ENCODE results near the gene PINK1. TPM values are rescaled to one million over a fixed set of nuclear protein-coding genes. Genes with fewer than 3 reads are reported as not detected.

PINK1 gene
- polyA plus RNA-seq, 1 donor (not counting 4 experiments of a cell fraction or from before 2014, with no cell fraction given) = 44.6 TPM

DNA sequence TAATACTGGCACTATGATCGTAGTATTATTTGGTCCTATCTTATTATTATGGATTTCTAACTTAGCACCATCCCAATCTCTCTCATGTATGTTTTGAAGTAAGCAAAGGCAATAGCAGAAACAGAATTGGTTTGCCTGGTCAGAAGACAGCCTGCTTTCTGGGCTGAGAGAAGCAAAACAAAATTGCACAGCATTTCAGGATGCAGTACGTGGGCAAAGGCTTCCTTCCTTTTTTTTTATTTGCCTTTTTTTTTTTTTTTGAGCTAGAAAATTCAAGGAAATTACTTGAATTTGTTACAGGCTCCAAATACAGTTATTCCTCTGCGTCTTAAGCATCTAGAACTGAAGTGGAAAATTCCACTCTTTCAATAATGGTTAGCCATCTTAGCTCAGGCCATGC is 35.6 kb upstream of the PINK1 start:
- H3K4me1 ChIP-seq (ENCODE audit: control insufficient read depth, extremely low read depth, insufficient read depth, low read length) = peaks cover 12% of the 10 kb centered on the region
- H3K79me2 ChIP-seq (ENCODE audit: control insufficient read depth, insufficient read depth, low read length) = peaks cover 8% of the 10 kb centered on the region
- H3K9me1 ChIP-seq (ENCODE audit: control insufficient read depth, extremely low read depth, insufficient read depth, low read length) = peaks cover 4% of the 10 kb centered on the region
- FAIRE-seq (no peak), DNase-seq (ENCODE audit: low read depth, low spot score) (no peak)
- no peak overlapping the region for H3K4me2 ChIP-seq (ENCODE audit: control insufficient read depth, extremely low read depth, insufficient read depth, low read depth, low read length)
- H3K27ac ChIP-seq (ENCODE audit: control insufficient read depth, insufficient read depth, low read length) = no peak overlapping the region
- dilution Hi-C loops (cut with MboI; ENCODE audit: extremely low pct_ligation_motif_present, low sequenced_read_pairs) = no loop called here
- no peak overlapping the region for H3K9ac ChIP-seq (ENCODE audit: control insufficient read depth, extremely low read depth, insufficient read depth, low read length)
- no peaks in the 10 kb centered on the region for H4K20me1 ChIP-seq (ENCODE audit: control insufficient read depth, extremely low read depth, insufficient read depth, low read length)
- H3K9me3 ChIP-seq (ENCODE audit: control insufficient read depth, low read depth, low read length) = no peaks in the 10 kb centered on the region
- no peaks in the 10 kb centered on the region for H3K27me3 ChIP-seq (ENCODE audit: control insufficient read depth, extremely low read depth, insufficient read depth, low read length)
- TF ChIP-seq EZH2 (IDR thresholded peaks at IDR 0.05; ENCODE audit: low read length) = no peak
- TF ChIP-seq, protein P1, sequence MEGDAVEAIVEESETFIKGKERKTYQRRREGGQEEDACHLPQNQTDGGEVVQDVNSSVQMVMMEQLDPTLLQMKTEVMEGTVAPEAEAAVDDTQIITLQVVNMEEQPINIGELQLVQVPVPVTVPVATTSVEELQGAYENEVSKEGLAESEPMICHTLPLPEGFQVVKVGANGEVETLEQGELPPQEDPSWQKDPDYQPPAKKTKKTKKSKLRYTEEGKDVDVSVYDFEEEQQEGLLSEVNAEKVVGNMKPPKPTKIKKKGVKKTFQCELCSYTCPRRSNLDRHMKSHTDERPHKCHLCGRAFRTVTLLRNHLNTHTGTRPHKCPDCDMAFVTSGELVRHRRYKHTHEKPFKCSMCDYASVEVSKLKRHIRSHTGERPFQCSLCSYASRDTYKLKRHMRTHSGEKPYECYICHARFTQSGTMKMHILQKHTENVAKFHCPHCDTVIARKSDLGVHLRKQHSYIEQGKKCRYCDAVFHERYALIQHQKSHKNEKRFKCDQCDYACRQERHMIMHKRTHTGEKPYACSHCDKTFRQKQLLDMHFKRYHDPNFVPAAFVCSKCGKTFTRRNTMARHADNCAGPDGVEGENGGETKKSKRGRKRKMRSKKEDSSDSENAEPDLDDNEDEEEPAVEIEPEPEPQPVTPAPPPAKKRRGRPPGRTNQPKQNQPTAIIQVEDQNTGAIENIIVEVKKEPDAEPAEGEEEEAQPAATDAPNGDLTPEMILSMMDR (optimal IDR thresholded peaks at IDR 0.05 in 1 of 3, IDR thresholded peaks at IDR 0.05 in 1 of 3, conservative IDR thresholded peaks at IDR 0.05 in 1 of 3; ENCODE audit: extremely low read depth in 1 of 3, insufficient read depth in 2 of 3, low read length in 3 of 3) = no peak
- no peak overlapping the region for H3K4me3 ChIP-seq (ENCODE audit: control insufficient read depth in 2 of 3, extremely low read depth in 1 of 3, insufficient read depth in 2 of 3, low read depth in 1 of 3, low read length in 3 of 3)
- no peak overlapping the region for H2AFZ ChIP-seq (ENCODE audit: control insufficient read depth, low read length)
- H3K36me3 ChIP-seq (ENCODE audit: control insufficient read depth in 2 of 2, extremely low read depth in 1 of 2, insufficient read depth in 2 of 2, low read length in 2 of 2) = peaks cover 4 to 7% of the 10 kb centered on the region in 2 experiments

DNA sequence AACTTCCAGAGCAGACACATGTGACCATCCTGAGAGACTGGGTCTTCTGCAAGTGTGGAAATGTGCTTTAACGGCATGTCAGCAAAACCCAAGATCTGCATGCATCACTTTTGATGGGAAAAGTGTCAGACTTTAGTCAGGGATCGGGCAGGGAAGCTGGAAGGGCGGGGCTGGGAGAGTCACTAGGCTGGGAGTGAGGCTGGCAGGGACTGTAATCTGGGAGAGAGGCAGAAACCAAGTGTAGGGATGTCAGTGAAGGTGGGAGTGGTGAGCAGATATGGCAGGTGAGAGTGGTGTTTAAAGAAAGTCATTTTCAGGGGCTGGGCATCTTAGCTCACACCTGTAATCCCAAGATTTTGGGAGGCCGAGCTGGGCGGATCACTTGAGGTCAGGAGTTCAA is 33.1 kb upstream of the PINK1 start:
- Histone ChIP-seq H3K4me3 (ENCODE audit: control insufficient read depth in 2 of 3, extremely low read depth in 1 of 3, insufficient read depth in 2 of 3, low read depth in 1 of 3, low read length in 3 of 3) (no peak overlapping the region), H2AFZ (ENCODE audit: control insufficient read depth, low read length) (no peak overlapping the region), H3K9me1 (ENCODE audit: control insufficient read depth, extremely low read depth, insufficient read depth, low read length) (peaks cover 4% of the 10 kb centered on the region), H4K20me1 (ENCODE audit: control insufficient read depth, extremely low read depth, insufficient read depth, low read length) (no peaks in the 10 kb centered on the region), H3K27ac (ENCODE audit: control insufficient read depth, insufficient read depth, low read length) (no peak overlapping the region), H3K9ac (ENCODE audit: control insufficient read depth, extremely low read depth, insufficient read depth, low read length) (no peak overlapping the region), H3K4me1 (ENCODE audit: control insufficient read depth, extremely low read depth, insufficient read depth, low read length) (peaks cover 36% of the 10 kb centered on the region), H3K9me3 (ENCODE audit: control insufficient read depth, low read depth, low read length) (no peaks in the 10 kb centered on the region), H3K36me3 (ENCODE audit: control insufficient read depth in 2 of 2, extremely low read depth in 1 of 2, insufficient read depth in 2 of 2, low read length in 2 of 2) (peaks cover 0 to 3% of the 10 kb centered on the region in 2 experiments), H3K4me2 (ENCODE audit: control insufficient read depth, extremely low read depth, insufficient read depth, low read depth, low read length) (no peak overlapping the region), H3K27me3 (ENCODE audit: control insufficient read depth, extremely low read depth, insufficient read depth, low read length) (no peaks in the 10 kb centered on the region), H3K79me2 (ENCODE audit: control insufficient read depth, insufficient read depth, low read length) (no peaks in the 10 kb centered on the region)
- TF ChIP-seq, protein P1 (optimal IDR thresholded peaks at IDR 0.05 in 1 of 3, IDR thresholded peaks at IDR 0.05 in 1 of 3, conservative IDR thresholded peaks at IDR 0.05 in 1 of 3; ENCODE audit: extremely low read depth in 1 of 3, insufficient read depth in 2 of 3, low read length in 3 of 3) = no peak
- no peak for TF ChIP-seq EZH2 (IDR thresholded peaks at IDR 0.05; ENCODE audit: low read length)
- no peak for DNase-seq (ENCODE audit: low read depth, low spot score)
- dilution Hi-C loops (cut with MboI; ENCODE audit: extremely low pct_ligation_motif_present, low sequenced_read_pairs) = no loop called here
- FAIRE-seq = no peak

Measured in keratinocyte (primary cell).